Endothelial cell of umbilical vein (primary cell): ENCODE measurements around the gene DALRD3. TPM values are rescaled to one million over a fixed set of nuclear protein-coding genes. Genes with fewer than 3 reads are reported as not detected.

ENCODE experiments used
- BruUV-seq: library from RNA; stranded (reverse); fragments of 400-500 nt; replicated peaks from 2 replicates; lab custom pipeline; 2021; lab: Mats Ljungman, UMichigan
- CTCF ChIA-PET: fragments of 300-600, 350-600 bp; sonication (Branson Sonifier 250); formaldehyde crosslinking; loops from one replicate; lab custom pipeline; 2021; ENCODE audit warnings: antibody characterized with exemption, inconsistent platforms; lab: Charles Lee
- POLR2A ChIA-PET: fragments of 300-600, 350-600 bp; sonication (Branson Sonifier 250); formaldehyde crosslinking; loops from one replicate; lab custom pipeline; 2021; ENCODE audit warnings: antibody characterized with exemption, inconsistent platforms; lab: Charles Lee
- DNase-seq: peaks from one replicate; pipeline ENCODE4 v3.0.0-alpha.2; 2011; ENCODE audit warnings: low read depth, low spot score
- FAIRE-seq: peaks from 2 replicates; lab custom pipeline; 2011; peaks lifted over from hg19 to GRCh38; lab: Jason Lieb, UNC
- H2AFZ ChIP-seq: 2 replicates; pipeline ENCODE4 v1.6.0; 2012; ENCODE audit warnings: low read depth, low read length, control low read depth, inconsistent platforms
- H3K27ac ChIP-seq: 2 replicates; pipeline ENCODE4 v1.5.1; 2011; ENCODE audit warnings: low read depth, mild to moderate bottlenecking, control low read depth, low read length, moderate library complexity; ENCODE audit not compliant: insufficient read depth
- H3K27me3 ChIP-seq, 2 experiments: 2 replicates each; pipeline versions ENCODE4 v1.6.0 to v1.6.1; 2011; ENCODE audit warnings: low read length in 2 of 2, mixed read lengths in 1 of 2; ENCODE audit not compliant: control insufficient read depth in 2 of 2, insufficient read depth in 2 of 2
- H3K36me3 ChIP-seq, 2 experiments: 2 replicates in 1 of 2; 3 replicates in 1 of 2; pipeline ENCODE4 v1.5.1; 2011; ENCODE audit warnings: low read length in 2 of 2, mild to moderate bottlenecking in 1 of 2, moderate library complexity in 1 of 2; ENCODE audit not compliant: control insufficient read depth in 2 of 2, insufficient read depth in 2 of 2; ENCODE audit errors: extremely low read depth in 1 of 2
- H3K4me1 ChIP-seq: 3 replicates; pipeline ENCODE4 v1.5.1; 2011; ENCODE audit warnings: mild to moderate bottlenecking, low read length; ENCODE audit not compliant: control insufficient read depth, insufficient read depth; ENCODE audit errors: extremely low read depth
- H3K4me2 ChIP-seq: 2 replicates; pipeline ENCODE4 v1.6.1; 2011; ENCODE audit warnings: low read length, control low read depth, mixed read lengths; ENCODE audit not compliant: insufficient read depth
- H3K4me3 ChIP-seq, 3 experiments: fragments of 200-600 bp in 1 of 3; sonication (generic), shearing (Covaris generic) in 1 of 3; replicated peaks in 1 of 3; 2 replicates each; pipeline ENCODE4 v1.5.1; 2011 to 2016; ENCODE audit warnings: control low read depth in 3 of 3, low read length in 3 of 3, mild to moderate bottlenecking in 2 of 3, inconsistent platforms in 1 of 3, low read depth in 1 of 3, moderate library complexity in 1 of 3; ENCODE audit not compliant: insufficient read depth in 1 of 3
- H3K79me2 ChIP-seq: 2 replicates; pipeline ENCODE4 v1.6.0; 2012; ENCODE audit warnings: low read length, inconsistent platforms; ENCODE audit not compliant: control insufficient read depth, insufficient read depth
- H3K9ac ChIP-seq: replicated peaks from 2 replicates; pipeline ENCODE3; 2011; ENCODE audit warnings: low read length, control low read depth; ENCODE audit not compliant: insufficient read depth; ENCODE audit errors: extremely low read depth
- H3K9me1 ChIP-seq: replicated peaks from 3 replicates; pipeline ENCODE4 v1.6.0; 2011; ENCODE audit warnings: mild to moderate bottlenecking, low read length; ENCODE audit not compliant: control insufficient read depth, insufficient read depth; ENCODE audit errors: extremely low read depth
- H3K9me3 ChIP-seq: replicated peaks from 2 replicates; pipeline ENCODE4 v1.5.1; 2012; ENCODE audit warnings: low read length, inconsistent platforms; ENCODE audit not compliant: control insufficient read depth, insufficient read depth
- H4K20me1 ChIP-seq: replicated peaks from 2 replicates; pipeline ENCODE3; 2011; ENCODE audit warnings: mild to moderate bottlenecking, low read length; ENCODE audit not compliant: control insufficient read depth, insufficient read depth; ENCODE audit errors: extremely low read depth
- CTCF ChIP-seq, 2 donors: IDR thresholded peaks; 1 replicate in 1 of 2; 2 replicates in 1 of 2; pipeline ENCODE4 v1.5.1; 2011; ENCODE audit warnings: low read length in 2 of 2, mild to moderate bottlenecking in 2 of 2, moderate library complexity in 2 of 2, control low read depth in 1 of 2, inconsistent platforms in 1 of 2, low read depth in 1 of 2; ENCODE audit not compliant: insufficient read depth in 1 of 2; ENCODE audit errors: extremely low read depth in 1 of 2
- GATA2 ChIP-seq: IDR thresholded peaks from 2 replicates; pipeline ENCODE4 v1.7.0; 2011; ENCODE audit warnings: low read depth, mild to moderate bottlenecking, moderate library complexity, mixed read lengths, low read length; ENCODE audit not compliant: insufficient read length, insufficient read depth
- dilution Hi-C: fragments of 300-500 bp; cut with MboI; formaldehyde crosslinking; loops from one replicate; pipeline ENCODE4 v1.15.0; 2019; ENCODE audit warnings: low sequenced_read_pairs; ENCODE audit not compliant: extremely low pct_ligation_motif_present
- intact Hi-C: fragments of 100-400 bp; cut with micrococcal nuclease; formaldehyde crosslinking; loops from one replicate; pipeline ENCODE4 v1.10.0; 2022
- polyA plus RNA-seq, 4 experiments: library from polyadenylated mRNA; depleted of rRNA in 3 of 4; stranded (reverse) in 3 of 4; unstranded in 1 of 4; fragments of >200 nt; gene quantifications; 2 replicates each; pipeline versions ENCODE4 v1.2.1 to v1.2.3, GENCODE V29; 2011 to 2012; ENCODE audit warnings: missing spikeins in 1 of 4
- total RNA-seq: library from RNA; stranded (reverse); gene quantifications from 2 replicates; pipeline ENCODE4 v1.2.3, GENCODE V29; 2021

DALRD3 gene
- total and polyA plus RNA-seq, 2 donors (not counting 3 experiments of a cell fraction or from before 2014, with no cell fraction given) = 22.7 to 60.8 TPM

DNA sequence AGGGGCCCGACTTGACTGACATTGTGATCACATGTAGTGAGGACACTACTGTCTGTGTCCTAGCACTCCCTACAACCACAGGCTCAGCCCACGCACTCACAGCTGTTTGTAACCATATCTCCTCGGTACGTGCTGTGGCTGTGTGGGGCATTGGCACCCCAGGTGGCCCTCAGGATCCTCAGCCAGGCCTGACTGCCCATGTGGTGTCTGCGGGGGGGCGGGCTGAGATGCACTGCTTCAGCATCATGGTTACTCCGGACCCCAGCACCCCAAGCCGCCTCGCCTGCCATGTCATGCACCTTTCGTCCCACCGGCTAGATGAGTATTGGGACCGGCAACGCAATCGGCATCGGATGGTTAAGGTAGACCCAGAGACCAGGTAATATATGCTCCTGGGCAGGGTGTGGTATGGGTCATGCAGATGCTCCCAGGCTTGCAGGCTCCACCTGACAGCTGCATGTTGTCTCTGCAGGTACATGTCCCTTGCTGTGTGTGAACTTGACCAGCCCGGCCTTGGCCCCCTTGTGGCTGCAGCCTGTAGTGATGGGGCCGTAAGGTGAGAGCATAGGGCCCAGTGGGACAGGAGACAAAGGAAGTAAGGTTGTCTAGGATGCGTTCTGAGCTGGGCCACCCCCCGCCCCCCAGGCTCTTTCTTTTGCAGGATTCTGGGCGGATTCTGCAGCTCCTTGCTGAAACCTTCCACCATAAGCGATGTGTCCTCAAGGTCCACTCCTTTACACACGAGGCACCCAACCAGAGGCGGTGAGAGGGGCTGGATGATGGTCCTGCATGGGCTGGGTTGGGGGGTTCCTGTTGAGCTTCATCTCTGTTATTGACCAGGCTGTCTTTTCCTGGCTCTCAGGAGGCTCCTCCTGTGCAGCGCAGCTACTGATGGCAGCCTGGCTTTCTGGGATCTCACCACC, 4.4 kb downstream of the DALRD3 start:
- dilution Hi-C loops (no loop called here), intact Hi-C loops (no loop called here)
- Histone ChIP-seq H3K36me3 (peaks cover 5 to 51% of the 10 kb centered on the region in 2 experiments), H3K9me3 (no peaks in the 10 kb centered on the region), H3K4me1 (peaks cover 13% of the 10 kb centered on the region), H2AFZ (no peak overlapping the region), H3K9me1 (no peaks in the 10 kb centered on the region), H3K4me3 (no peak overlapping the region), H3K79me2 (peaks cover 27% of the 10 kb centered on the region), H3K27ac (no peak overlapping the region), H3K27me3 (no peaks in the 10 kb centered on the region), H4K20me1 (no peaks in the 10 kb centered on the region), H3K4me2 (no peak overlapping the region), H3K9ac (no peak overlapping the region)
- CTCF ChIA-PET = interaction anchor here (1.0 to 12.8 kb wide), 5 partner anchors 7 to 435 kb away, joined by 3 to 254 read pairs (median 4); partner anchors contain the start of genes NDUFAF3 and P4HTM
- TF ChIP-seq CTCF (IDR thresholded peaks at IDR 0.05; ENCODE audit: extremely low read depth in 1 of 2, insufficient read depth in 1 of 2, low read depth in 1 of 2, low read length in 2 of 2) (peak; percentile 54 to 72), GATA2 (no peak)
- peak; percentile 28 for DNase-seq
- POLR2A ChIA-PET = interaction anchor here (1.1 kb wide), 1 partner anchor 8 kb away, joined by 3 read pairs; the partner anchor contains the start of gene NDUFAF3
- no peak for FAIRE-seq
- BruUV-seq = no TSS peak
